Fibroblast of skin of back (primary cell): ENCODE measurements around the gene ZNF385D.
A peak's percentile ranks its signal among the peaks of the same experiment; 100 is the strongest.
"Not testable (repeated sequence)": the region's sequence is repeated elsewhere in the genome, so short reads cannot be mapped to it uniquely, and the experiment has no call there.

Source experiments
- DNase-seq: peaks from one replicate; pipeline ENCODE4 v3.0.0-alpha.2; 2013

The ZNF385D gene

DNA sequence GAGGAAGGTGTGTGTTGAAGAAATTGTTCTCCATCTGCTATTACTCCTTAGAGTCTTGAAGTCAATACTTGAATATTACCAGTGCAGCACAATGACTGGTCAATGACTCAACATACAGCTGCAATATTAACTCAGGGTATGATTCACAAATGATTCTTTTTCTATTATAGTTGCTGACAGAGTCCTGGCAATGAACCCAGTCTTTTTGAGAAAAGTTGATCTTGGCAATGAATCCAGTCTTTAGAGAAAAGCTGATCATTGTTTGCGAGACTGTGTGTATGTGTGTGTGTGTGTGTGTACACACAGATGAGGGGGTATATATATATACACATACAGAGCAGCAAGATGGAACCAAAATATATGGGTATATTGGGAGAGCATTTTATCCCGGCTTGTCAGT, 315.1 kb downstream of the ZNF385D start:
- peak; percentile 97 for DNase-seq

GRCh38 chr3:21434310-21434709, 316.7 kb downstream of the ZNF385D start:
- no peak for DNase-seq

DNA sequence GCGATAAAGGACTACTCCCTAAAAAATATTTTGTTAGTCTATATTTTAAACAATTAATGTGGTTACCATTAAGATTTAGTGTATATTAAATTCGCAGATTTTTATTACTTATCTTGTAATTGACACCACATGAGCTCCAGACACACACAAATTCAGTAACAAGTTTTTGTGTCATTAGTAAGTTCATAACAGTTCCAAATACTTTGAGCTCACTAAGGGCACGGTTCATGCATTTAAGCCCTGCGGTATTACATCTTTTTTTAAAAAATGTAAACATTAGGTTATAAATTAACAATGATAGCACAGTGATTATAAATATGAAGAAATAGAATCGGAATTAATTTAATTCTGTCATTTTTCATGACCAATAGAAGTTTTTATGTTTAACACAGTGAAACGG, 317.3 kb downstream of the ZNF385D start:
- DNase-seq, result no peak

- no peak for DNase-seq
These were observed 324.1 kb downstream of the ZNF385D start for GRCh38 chr3:21426920-21427319.

GRCh38 chr3:21425715-21426114, 325.3 kb downstream of the ZNF385D start:
- DNase-seq, result no peak

- DNase-seq, result no peak
These were observed 329.9 kb downstream of the ZNF385D start for GRCh38 chr3:21421096-21421495.

DNA sequence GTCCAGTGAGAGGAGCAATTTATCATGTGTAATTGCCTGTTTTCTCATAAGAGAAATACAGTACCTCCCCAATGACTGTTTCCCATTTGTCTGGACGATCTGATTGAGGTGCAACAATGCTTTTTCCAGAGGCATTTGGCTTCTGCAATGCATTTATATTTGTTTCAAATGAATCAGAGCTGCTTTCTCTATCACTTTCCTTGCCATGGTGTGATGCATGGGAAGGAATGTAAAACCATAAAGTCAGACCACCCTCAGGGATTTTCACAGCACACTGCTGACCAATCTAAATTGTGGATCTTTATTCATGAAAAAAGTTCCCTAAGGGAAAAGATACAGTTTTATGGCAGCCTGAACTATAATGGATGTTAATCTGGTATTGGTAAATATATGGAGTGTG, 333.0 kb downstream of the ZNF385D start:
- DNase-seq, result peak; percentile 42

DNA sequence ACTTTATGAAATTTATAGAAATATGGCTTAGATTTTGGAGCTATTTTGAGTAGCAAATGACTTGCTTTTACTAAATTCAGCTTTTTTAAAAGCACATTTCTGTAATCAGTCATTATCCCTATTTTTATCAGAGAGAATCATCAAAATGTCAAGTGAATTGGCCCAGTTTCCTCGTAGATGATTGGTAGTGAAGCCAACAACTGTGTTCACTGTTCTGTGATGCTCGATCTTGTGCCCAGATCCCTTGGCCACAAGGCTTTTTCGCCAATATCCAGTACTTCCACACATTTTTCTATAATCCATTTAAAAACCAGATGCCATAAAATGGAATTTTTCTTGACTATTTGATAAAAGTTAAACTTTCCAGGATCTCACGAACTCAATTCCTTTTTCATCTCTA, 336.5 kb downstream of the ZNF385D start:
- no peak for DNase-seq

GRCh38 chr3:21411058-21411457, 340.0 kb downstream of the ZNF385D start:
- no peak for DNase-seq

DNA sequence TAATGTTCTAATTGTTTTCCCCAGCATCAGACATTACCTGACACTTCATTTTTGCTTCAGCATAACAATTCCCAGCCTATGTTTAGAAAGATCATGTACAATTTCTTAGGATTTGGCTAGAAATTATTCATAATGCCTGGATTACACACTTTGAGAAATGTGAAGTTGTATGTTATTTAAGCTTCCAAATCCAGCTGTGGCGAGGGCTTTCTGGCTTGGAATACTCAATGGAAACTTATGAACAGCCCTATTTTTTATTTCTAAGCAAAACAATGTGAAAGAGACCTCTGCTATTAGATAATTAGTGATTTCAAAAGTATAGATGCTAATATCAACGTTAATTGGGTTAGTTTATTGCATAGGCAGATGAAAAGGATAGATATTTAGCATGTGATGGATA, 341.6 kb downstream of the ZNF385D start:
- DNase-seq, result no peak

GRCh38 chr3:21407743-21408142, 343.3 kb downstream of the ZNF385D start:
- no peak for DNase-seq

DNA sequence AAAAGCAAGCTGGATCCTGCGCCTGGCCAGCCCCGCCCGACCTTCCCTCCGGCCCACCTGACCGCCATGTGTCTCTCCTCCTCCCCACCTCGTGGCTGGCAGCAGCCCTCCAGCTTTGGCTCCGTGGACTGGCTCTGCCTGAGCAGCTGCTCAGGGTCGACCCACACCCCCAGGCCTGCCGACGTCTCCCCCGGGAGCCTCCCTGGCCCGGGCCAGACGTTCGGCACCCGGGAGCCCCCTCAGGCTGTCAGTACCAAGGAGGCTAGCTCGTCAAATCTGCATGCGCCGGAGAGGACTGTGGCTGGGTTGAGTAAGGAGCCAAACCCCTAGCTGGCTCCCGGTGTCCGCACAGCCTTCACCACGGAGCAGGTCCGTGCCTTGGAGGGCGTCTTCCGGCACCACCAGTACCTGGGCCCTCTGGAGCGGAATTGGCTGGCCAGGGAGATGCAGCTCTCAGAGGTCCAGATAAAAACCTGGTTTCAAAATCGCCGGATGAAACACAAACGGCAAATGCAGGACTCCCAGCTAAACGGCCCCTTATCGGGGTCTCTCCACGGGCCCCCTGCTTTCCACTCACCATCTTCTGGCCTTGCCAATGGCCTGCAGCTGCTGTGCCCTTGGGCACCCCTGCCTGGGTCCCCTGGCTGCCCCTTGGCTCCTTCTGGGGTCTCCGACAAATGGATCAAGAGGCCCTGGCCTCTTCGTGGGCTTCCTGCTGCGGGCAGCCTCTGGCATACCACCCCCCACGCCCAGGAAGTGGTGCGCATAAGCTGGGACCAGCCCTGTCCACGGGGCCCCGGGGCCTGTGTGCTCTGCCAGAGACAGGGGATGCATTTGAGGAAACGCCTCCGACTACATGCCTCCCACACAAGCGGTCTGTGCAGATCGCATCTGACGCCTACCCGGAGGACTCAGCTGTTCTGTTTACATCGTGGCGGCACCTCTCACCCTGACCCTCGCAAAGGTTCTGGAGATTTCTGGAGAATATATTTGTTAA, 345.0 kb downstream of the ZNF385D start:
- DNase-seq, result no peak

DNA sequence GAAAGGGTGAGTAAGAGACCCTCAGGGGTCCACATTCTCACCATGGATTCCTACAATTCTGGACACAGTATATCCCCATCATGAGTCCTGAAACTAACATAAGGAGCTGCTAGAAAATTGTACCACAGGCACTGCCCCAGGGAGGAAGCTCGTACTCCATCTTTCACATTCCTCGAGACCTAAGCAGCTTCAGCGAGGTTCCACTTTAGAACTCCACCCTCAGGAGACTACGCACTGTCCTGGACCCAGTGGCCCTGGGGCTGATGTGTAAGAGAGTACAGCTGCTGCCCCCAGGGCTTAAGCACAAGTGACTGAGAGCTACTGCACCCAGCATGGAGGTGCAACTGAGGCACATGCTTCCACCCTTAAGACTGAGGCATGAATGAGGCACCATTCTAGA, 352.5 kb downstream of the ZNF385D start:
- no peak for DNase-seq

DNA sequence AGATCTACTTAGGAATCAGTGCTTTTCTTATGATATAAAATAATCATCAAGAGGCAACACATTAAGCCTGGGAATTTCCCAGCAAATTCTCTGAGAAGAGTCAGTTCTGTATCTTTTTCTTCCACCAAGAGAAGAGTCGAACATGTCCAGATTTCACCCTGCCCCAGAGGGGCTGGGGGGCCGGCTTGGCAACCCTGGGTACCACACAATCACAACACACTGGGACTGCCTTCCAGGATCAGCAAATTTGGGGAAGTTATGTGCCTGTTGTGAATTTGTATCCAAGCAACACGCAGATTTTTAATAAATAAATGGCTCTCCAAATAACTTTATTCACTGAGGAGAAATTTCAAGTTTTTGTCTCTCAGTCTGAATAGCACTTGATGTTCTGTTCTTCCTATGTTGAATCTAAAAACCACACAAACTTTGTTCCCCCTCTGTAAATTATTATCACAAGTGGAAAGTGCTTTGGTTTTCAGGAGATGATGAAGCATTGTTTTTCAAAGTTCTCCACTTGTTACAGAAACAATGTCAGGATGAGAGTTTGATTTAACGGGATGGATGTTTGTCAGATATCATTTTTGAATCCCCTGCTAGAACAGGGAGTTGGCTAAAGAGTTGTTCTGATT, 357.2 kb downstream of the ZNF385D start:
- no peak for DNase-seq

DNA sequence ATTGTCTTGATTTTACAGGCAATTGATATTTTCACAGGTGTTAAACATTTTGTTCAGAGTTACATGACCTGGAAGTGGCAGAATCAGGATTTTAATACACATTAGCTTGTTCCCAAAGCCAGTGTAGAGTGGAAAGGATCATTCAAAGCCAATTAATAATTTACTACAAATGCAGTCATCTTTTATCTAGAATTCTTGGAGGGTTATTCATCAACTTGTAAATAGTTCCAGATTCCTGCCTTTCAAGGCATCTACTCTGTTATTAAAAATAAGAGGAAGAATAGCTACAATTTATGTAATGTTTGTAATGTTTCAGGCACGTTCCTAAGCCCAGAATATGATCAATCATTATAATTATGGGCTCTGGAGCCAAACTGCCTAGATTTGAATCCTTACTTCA, 358.5 kb downstream of the ZNF385D start:
- DNase-seq, result no peak

- peak; percentile 10 for DNase-seq
These were observed 360.2 kb downstream of the ZNF385D start for GRCh38 chr3:21390856-21391255.

DNA sequence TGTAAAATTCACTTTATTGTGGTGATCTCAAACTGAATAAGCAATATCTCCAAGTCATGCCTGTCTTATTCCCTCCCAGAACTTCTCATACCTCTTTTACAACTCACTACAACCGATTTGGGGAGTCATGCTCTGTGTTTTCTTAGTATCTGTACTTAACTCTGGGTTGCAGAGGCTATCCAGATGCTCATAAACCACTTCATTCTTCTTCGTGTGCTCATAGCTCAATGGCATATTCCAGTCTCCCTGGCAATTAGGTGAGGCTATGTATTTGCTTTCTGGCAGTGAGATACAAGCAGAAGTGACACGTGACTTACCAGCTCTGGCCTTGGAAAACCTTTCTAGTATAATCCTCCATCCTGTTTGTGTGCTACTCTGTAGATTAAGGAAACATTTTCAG, 360.9 kb downstream of the ZNF385D start:
- peak; percentile 71 for DNase-seq

- not testable (repeated sequence) for DNase-seq
These were observed 363.7 kb downstream of the ZNF385D start for GRCh38 chr3:21387142-21387826.

- DNase-seq, result not testable (repeated sequence)
These were observed 373.0 kb downstream of the ZNF385D start for GRCh38 chr3:21378036-21378435.

- DNase-seq, result no peak
These were observed 373.8 kb downstream of the ZNF385D start for GRCh38 chr3:21377071-21377769.

- no peak for DNase-seq
These were observed 378.7 kb downstream of the ZNF385D start for GRCh38 chr3:21372316-21372715.
